ENCODE measurements around the gene IL19. TPM values are rescaled to one million over a fixed set of nuclear protein-coding genes. Genes with fewer than 3 reads are reported as not detected.

The IL19 gene
- total and polyA plus RNA-seq, 2 donors (not counting 3 experiments of a cell fraction or from before 2014, with no cell fraction given): not detected

- CTCF ChIA-PET: interaction anchor here (1.6 kb wide), 1 partner anchor 26 kb away, joined by 4 read pairs; no protein-coding TSS in a partner anchor
- Histone ChIP-seq H3K9ac (replicated peaks; ENCODE audit: extremely low read depth, insufficient read depth, low read length) (no peak overlapping the region), H3K4me3 (replicated peaks in 1 of 3; ENCODE audit: insufficient read depth in 1 of 3, low read depth in 1 of 3, low read length in 3 of 3) (no peak overlapping the region), H3K4me1 (ENCODE audit: control insufficient read depth, extremely low read depth, insufficient read depth, low read length) (no peaks in the 10 kb centered on the region), H4K20me1 (replicated peaks; ENCODE audit: control insufficient read depth, extremely low read depth, insufficient read depth, low read length) (no peaks in the 10 kb centered on the region), H3K27me3 (ENCODE audit: control insufficient read depth in 2 of 2, insufficient read depth in 2 of 2, low read length in 2 of 2) (peaks cover 6 to 9% of the 10 kb centered on the region in 2 experiments), H3K36me3 (ENCODE audit: control insufficient read depth in 2 of 2, extremely low read depth in 1 of 2, insufficient read depth in 2 of 2, low read length in 2 of 2) (no peaks in the 10 kb centered on the region), H2AFZ (ENCODE audit: low read depth, low read length) (no peak overlapping the region), H3K9me3 (replicated peaks; ENCODE audit: control insufficient read depth, insufficient read depth, low read length) (no peaks in the 10 kb centered on the region), H3K27ac (ENCODE audit: insufficient read depth, low read depth, low read length) (no peak overlapping the region), H3K9me1 (replicated peaks; ENCODE audit: control insufficient read depth, extremely low read depth, insufficient read depth, low read length) (no peaks in the 10 kb centered on the region), H3K4me2 (ENCODE audit: insufficient read depth, low read length) (no peak overlapping the region), H3K79me2 (ENCODE audit: control insufficient read depth, insufficient read depth, low read length) (no peaks in the 10 kb centered on the region)
- no peak for FAIRE-seq
- no TSS peak for BruUV-seq (replicated peaks)
- POLR2A ChIA-PET: no interaction called here
- TF ChIP-seq, protein P1, sequence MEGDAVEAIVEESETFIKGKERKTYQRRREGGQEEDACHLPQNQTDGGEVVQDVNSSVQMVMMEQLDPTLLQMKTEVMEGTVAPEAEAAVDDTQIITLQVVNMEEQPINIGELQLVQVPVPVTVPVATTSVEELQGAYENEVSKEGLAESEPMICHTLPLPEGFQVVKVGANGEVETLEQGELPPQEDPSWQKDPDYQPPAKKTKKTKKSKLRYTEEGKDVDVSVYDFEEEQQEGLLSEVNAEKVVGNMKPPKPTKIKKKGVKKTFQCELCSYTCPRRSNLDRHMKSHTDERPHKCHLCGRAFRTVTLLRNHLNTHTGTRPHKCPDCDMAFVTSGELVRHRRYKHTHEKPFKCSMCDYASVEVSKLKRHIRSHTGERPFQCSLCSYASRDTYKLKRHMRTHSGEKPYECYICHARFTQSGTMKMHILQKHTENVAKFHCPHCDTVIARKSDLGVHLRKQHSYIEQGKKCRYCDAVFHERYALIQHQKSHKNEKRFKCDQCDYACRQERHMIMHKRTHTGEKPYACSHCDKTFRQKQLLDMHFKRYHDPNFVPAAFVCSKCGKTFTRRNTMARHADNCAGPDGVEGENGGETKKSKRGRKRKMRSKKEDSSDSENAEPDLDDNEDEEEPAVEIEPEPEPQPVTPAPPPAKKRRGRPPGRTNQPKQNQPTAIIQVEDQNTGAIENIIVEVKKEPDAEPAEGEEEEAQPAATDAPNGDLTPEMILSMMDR (IDR thresholded peaks at IDR 0.05; ENCODE audit: extremely low read depth in 1 of 2, insufficient read depth in 1 of 2, low read depth in 1 of 2, low read length in 2 of 2): no peak
- TF ChIP-seq POLR2A (IDR thresholded peaks at IDR 0.05; ENCODE audit: low read depth, low read length) (no peak), MYC (IDR thresholded peaks at IDR 0.05; ENCODE audit: low read depth, low read length) (no peak), FOS (IDR thresholded peaks at IDR 0.05; ENCODE audit: borderline replicate concordance, insufficient read depth, low read length) (no peak), EZH2 (IDR thresholded peaks at IDR 0.05; ENCODE audit: borderline replicate concordance, low read depth, low read length, severe bottlenecking) (no peak), JUN (IDR thresholded peaks at IDR 0.05; ENCODE audit: borderline replicate concordance, insufficient read depth, insufficient read length, low read depth) (no peak), POLR2AphosphoS5 (IDR thresholded peaks at IDR 0.05; ENCODE audit: insufficient read depth, low read depth, low read length) (no peak), GATA2 (IDR thresholded peaks at IDR 0.05; ENCODE audit: insufficient read depth, insufficient read length, low read depth, low read length) (no peak), MAX (IDR thresholded peaks at IDR 0.05; ENCODE audit: insufficient read depth, insufficient read length) (no peak)
- dilution Hi-C loops (cut with MboI; ENCODE audit: extremely low pct_ligation_motif_present, low sequenced_read_pairs) (no loop called here), intact Hi-C loops (cut with micrococcal nuclease) (no loop called here)
- DNase-seq (ENCODE audit: low read depth, low spot score): no peak
These were observed 64.6 kb downstream of the IL19 start for GRCh38 chr1:206835186-206835585.

Data from endothelial cell of umbilical vein (primary cell).